ENCODE measurements around the gene CNTN5. TPM values are rescaled to one million over a fixed set of nuclear protein-coding genes. Genes with fewer than 3 reads are reported as not detected.

CNTN5 gene
- total RNA-seq, 2 donors from 2014 or later, result not detected

GRCh38 chr11:99934008-99934407, 913.3 kb downstream of the CNTN5 start:
- Mint-ChIP-seq H3K27me3 (ENCODE audit: low read depth) (no peaks in the 10 kb centered on the region), H3K9me3 (peaks cover 6 to 15% of the 10 kb centered on the region in 2 donors), H3K36me3 (ENCODE audit: insufficient read depth in 2 of 2) (peaks cover under 1 to 2% of the 10 kb centered on the region in 2 donors), H3K27ac (no peak overlapping the region), H3K4me3 (no peak overlapping the region), H3K4me1 (ENCODE audit: low read depth) (no peaks in the 10 kb centered on the region)
- DNase-seq, result no peak
- no peak for ATAC-seq (replicated peaks in 1 of 2)

GRCh38 chr11:99937330-99937729, 916.6 kb downstream of the CNTN5 start:
- DNase-seq, result no peak
- Mint-ChIP-seq H3K27ac (no peak overlapping the region), H3K9me3 (peaks cover 3 to 15% of the 10 kb centered on the region in 2 donors), H3K27me3 (ENCODE audit: low read depth) (no peaks in the 10 kb centered on the region), H3K4me3 (no peak overlapping the region), H3K4me1 (ENCODE audit: low read depth) (no peaks in the 10 kb centered on the region), H3K36me3 (ENCODE audit: insufficient read depth in 2 of 2) (no peaks in the 10 kb centered on the region)
- ATAC-seq (replicated peaks in 1 of 2), result no peak

GRCh38 chr11:99952816-99953215, 932.1 kb downstream of the CNTN5 start:
- Mint-ChIP-seq H3K27ac (no peak overlapping the region), H3K27me3 (ENCODE audit: low read depth) (no peaks in the 10 kb centered on the region), H3K4me3 (no peak overlapping the region), H3K4me1 (ENCODE audit: low read depth) (no peaks in the 10 kb centered on the region), H3K36me3 (ENCODE audit: insufficient read depth in 2 of 2) (no peaks in the 10 kb centered on the region), H3K9me3 (no peaks in the 10 kb centered on the region)
- DNase-seq, result no peak
- no peak for ATAC-seq (replicated peaks in 1 of 2)

- H3K9me3 Mint-ChIP-seq, result peaks cover 10 to 14% of the 10 kb centered on the region in 2 donors
- H3K36me3 Mint-ChIP-seq (ENCODE audit: insufficient read depth in 2 of 2), result peaks cover 1 to 2% of the 10 kb centered on the region in 2 donors
- no peak overlapping the region for H3K4me3 Mint-ChIP-seq
- H3K27ac Mint-ChIP-seq, result no peak overlapping the region
- DNase-seq (no peak), ATAC-seq (replicated peaks in 1 of 2) (no peak)
- no peaks in the 10 kb centered on the region for H3K4me1 Mint-ChIP-seq (ENCODE audit: low read depth)
- H3K27me3 Mint-ChIP-seq (ENCODE audit: low read depth), result no peaks in the 10 kb centered on the region
Measured at GRCh38 chr11:99960536-99960935, 939.8 kb downstream of the CNTN5 start.

GRCh38 chr11:99968336-99968735, 947.6 kb downstream of the CNTN5 start:
- no peaks in the 10 kb centered on the region for H3K27me3 Mint-ChIP-seq (ENCODE audit: low read depth)
- peaks cover 7 to 11% of the 10 kb centered on the region in 2 donors for H3K9me3 Mint-ChIP-seq
- H3K27ac Mint-ChIP-seq, result no peak overlapping the region

GRCh38 chr11:99973993-99974392, 953.2 kb downstream of the CNTN5 start:
- no peak for ATAC-seq (replicated peaks in 1 of 2)
- DNase-seq, result no peak
- H3K4me3 Mint-ChIP-seq, result no peak overlapping the region
- H3K4me1 Mint-ChIP-seq (ENCODE audit: low read depth), result no peaks in the 10 kb centered on the region
- peaks cover 4 to 9% of the 10 kb centered on the region in 2 donors for H3K9me3 Mint-ChIP-seq
- no peaks in the 10 kb centered on the region for H3K36me3 Mint-ChIP-seq (ENCODE audit: insufficient read depth in 2 of 2)
- H3K27me3 Mint-ChIP-seq (ENCODE audit: low read depth), result no peaks in the 10 kb centered on the region
- no peak overlapping the region for H3K27ac Mint-ChIP-seq

More at GRCh38 chr11:99968336-99968735, 947.6 kb downstream of the CNTN5 start:
- Mint-ChIP-seq H3K4me1 (ENCODE audit: low read depth) (no peaks in the 10 kb centered on the region), H3K4me3 (no peak overlapping the region), H3K36me3 (ENCODE audit: insufficient read depth in 2 of 2) (peaks cover 0 to 3% of the 10 kb centered on the region in 2 donors)
- no peak for DNase-seq
- no peak for ATAC-seq (replicated peaks in 1 of 2)

- Mint-ChIP-seq H3K27me3 (ENCODE audit: low read depth) (no peaks in the 10 kb centered on the region), H3K9me3 (peaks cover 2 to 18% of the 10 kb centered on the region in 2 donors), H3K36me3 (ENCODE audit: insufficient read depth in 2 of 2) (peaks cover 0 to 3% of the 10 kb centered on the region in 2 donors), H3K4me1 (ENCODE audit: low read depth) (no peaks in the 10 kb centered on the region), H3K27ac (no peak overlapping the region), H3K4me3 (no peak overlapping the region)
- ATAC-seq (replicated peaks in 1 of 2) (no peak), DNase-seq (no peak)
Measured at GRCh38 chr11:99979042-99979441, 958.3 kb downstream of the CNTN5 start.

GRCh38 chr11:99987821-99988470, 967.2 kb downstream of the CNTN5 start:
- no peak for DNase-seq
- H3K4me1 Mint-ChIP-seq (ENCODE audit: low read depth), result no peaks in the 10 kb centered on the region
- peaks cover 9 to 17% of the 10 kb centered on the region in 2 donors for H3K9me3 Mint-ChIP-seq
- H3K4me3 Mint-ChIP-seq, result no peak overlapping the region
- H3K36me3 Mint-ChIP-seq (ENCODE audit: insufficient read depth in 2 of 2), result peaks cover 0 to 5% of the 10 kb centered on the region in 2 donors
- H3K27me3 Mint-ChIP-seq (ENCODE audit: low read depth), result no peaks in the 10 kb centered on the region
- H3K27ac Mint-ChIP-seq, result no peak overlapping the region
- no peak for ATAC-seq (replicated peaks in 1 of 2)

GRCh38 chr11:99988471-99988837, 967.7 kb downstream of the CNTN5 start:
- DNase-seq, result no peak
- no peak overlapping the region for H3K27ac Mint-ChIP-seq
- peaks cover 0 to 4% of the 10 kb centered on the region in 2 donors for H3K36me3 Mint-ChIP-seq (ENCODE audit: insufficient read depth in 2 of 2)
- H3K9me3 Mint-ChIP-seq, result peaks cover 9 to 13% of the 10 kb centered on the region in 2 donors
- H3K4me3 Mint-ChIP-seq, result no peak overlapping the region
- ATAC-seq (replicated peaks in 1 of 2), result no peak
- no peaks in the 10 kb centered on the region for H3K27me3 Mint-ChIP-seq (ENCODE audit: low read depth)
- H3K4me1 Mint-ChIP-seq (ENCODE audit: low read depth), result no peaks in the 10 kb centered on the region

- no peak overlapping the region for H3K27ac Mint-ChIP-seq
- no peak for DNase-seq
- H3K4me1 Mint-ChIP-seq (ENCODE audit: low read depth), result no peaks in the 10 kb centered on the region
- no peak for ATAC-seq (replicated peaks in 1 of 2)
- peaks cover 6 to 12% of the 10 kb centered on the region in 2 donors for H3K9me3 Mint-ChIP-seq
- H3K4me3 Mint-ChIP-seq, result no peak overlapping the region
- H3K27me3 Mint-ChIP-seq (ENCODE audit: low read depth), result no peaks in the 10 kb centered on the region
- H3K36me3 Mint-ChIP-seq (ENCODE audit: insufficient read depth in 2 of 2), result peaks cover 2 to 3% of the 10 kb centered on the region in 2 donors
Measured at GRCh38 chr11:100003985-100004384, 983.2 kb downstream of the CNTN5 start.

- no peak overlapping the region for H3K27ac Mint-ChIP-seq
- DNase-seq (no peak), ATAC-seq (replicated peaks in 1 of 2) (no peak)
- H3K36me3 Mint-ChIP-seq (ENCODE audit: insufficient read depth in 2 of 2), result peaks cover 2 to 3% of the 10 kb centered on the region in 2 donors
- no peak overlapping the region for H3K4me3 Mint-ChIP-seq
- H3K9me3 Mint-ChIP-seq, result peaks cover 6 to 17% of the 10 kb centered on the region in 2 donors
- no peaks in the 10 kb centered on the region for H3K27me3 Mint-ChIP-seq (ENCODE audit: low read depth)
- no peaks in the 10 kb centered on the region for H3K4me1 Mint-ChIP-seq (ENCODE audit: low read depth)
Measured at GRCh38 chr11:100004541-100004940, 983.8 kb downstream of the CNTN5 start.

- Mint-ChIP-seq H3K27ac (no peak overlapping the region), H3K4me3 (no peak overlapping the region), H3K4me1 (ENCODE audit: low read depth) (no peaks in the 10 kb centered on the region), H3K36me3 (ENCODE audit: insufficient read depth in 2 of 2) (no peaks in the 10 kb centered on the region), H3K27me3 (ENCODE audit: low read depth) (no peaks in the 10 kb centered on the region), H3K9me3 (peaks cover 6 to 21% of the 10 kb centered on the region in 2 donors)
- DNase-seq, result no peak
- no peak for ATAC-seq (replicated peaks in 1 of 2)
Measured at GRCh38 chr11:100008417-100008816, 987.7 kb downstream of the CNTN5 start.

- DNase-seq, result no peak
- Mint-ChIP-seq H3K27ac (no peak overlapping the region), H3K4me3 (no peak overlapping the region), H3K4me1 (ENCODE audit: low read depth) (no peaks in the 10 kb centered on the region), H3K27me3 (ENCODE audit: low read depth) (no peaks in the 10 kb centered on the region), H3K36me3 (ENCODE audit: insufficient read depth in 2 of 2) (no peaks in the 10 kb centered on the region), H3K9me3 (peaks cover 9 to 16% of the 10 kb centered on the region in 2 donors)
- no peak for ATAC-seq (replicated peaks in 1 of 2)
Measured at GRCh38 chr11:100009728-100010127, 989.0 kb downstream of the CNTN5 start.

GRCh38 chr11:100010393-100010792, 989.6 kb downstream of the CNTN5 start:
- Mint-ChIP-seq H3K9me3 (peaks cover 7 to 15% of the 10 kb centered on the region in 2 donors), H3K27ac (no peak overlapping the region), H3K4me3 (no peak overlapping the region), H3K36me3 (ENCODE audit: insufficient read depth in 2 of 2) (no peaks in the 10 kb centered on the region), H3K4me1 (ENCODE audit: low read depth) (no peaks in the 10 kb centered on the region), H3K27me3 (ENCODE audit: low read depth) (no peaks in the 10 kb centered on the region)
- DNase-seq, result no peak
- no peak for ATAC-seq (replicated peaks in 1 of 2)
